Smooth muscle cell (in vitro differentiated cells): Measurements from ENCODE around the gene TMED3. TPM values are rescaled to one million over a fixed set of nuclear protein-coding genes. Genes with fewer than 3 reads are reported as not detected.

Experiments used
- DNase-seq: peaks from one replicate; lab custom pipeline; 2025; ENCODE audit not compliant: unreplicated experiment; lab: John Stamatoyannopoulos, UW
- H2AFZ ChIP-seq: fragments of 200-600 bp; sonication (generic); 2 replicates; pipeline ENCODE4 v1.6.0; 2016; ENCODE audit warnings: antibody characterized with exemption, low read depth, mild to moderate bottlenecking
- H3F3A ChIP-seq: fragments of 200-600 bp; sonication (generic); 2 replicates; pipeline ENCODE4 v1.6.0; 2017; ENCODE audit warnings: antibody characterized with exemption, low read depth
- H3K27ac ChIP-seq: fragments of 200-600 bp; sonication (generic); 2 replicates; pipeline ENCODE4 v1.5.1; 2016; ENCODE audit warnings: low read depth, mild to moderate bottlenecking
- H3K27me3 ChIP-seq: fragments of 200-600 bp; sonication (generic); 2 replicates; pipeline ENCODE4 v1.6.1; 2016; ENCODE audit warnings: low read depth, mild to moderate bottlenecking
- H3K36me3 ChIP-seq: fragments of 200-600 bp; sonication (generic); 2 replicates; pipeline ENCODE4 v1.5.1; 2016; ENCODE audit warnings: low read depth
- H3K4me1 ChIP-seq: fragments of 200-600 bp; sonication (generic); 2 replicates; pipeline ENCODE4 v1.5.1; 2016; ENCODE audit warnings: low read depth
- H3K4me2 ChIP-seq: fragments of 200-600 bp; sonication (generic); 2 replicates; pipeline ENCODE4 v1.6.0; 2016; ENCODE audit warnings: mild to moderate bottlenecking
- H3K4me3 ChIP-seq: fragments of 200-600 bp; sonication (generic); 2 replicates; pipeline ENCODE4 v1.5.1; 2016; ENCODE audit warnings: mild to moderate bottlenecking
- H3K79me2 ChIP-seq: fragments of 200-600 bp; sonication (generic); 2 replicates; pipeline ENCODE4 v1.6.0; 2016; ENCODE audit warnings: low read depth, mild to moderate bottlenecking
- H3K9ac ChIP-seq: fragments of 200-600 bp; sonication (generic); 2 replicates; pipeline ENCODE4 v1.6.0; 2016; ENCODE audit warnings: low read depth
- H3K9me3 ChIP-seq: fragments of 200-600 bp; sonication (generic); replicated peaks from 2 replicates; pipeline ENCODE4 v1.5.1; 2016; ENCODE audit warnings: low read depth
- H4K20me1 ChIP-seq: fragments of 200-600 bp; sonication (generic); 2 replicates; pipeline ENCODE4 v1.6.0; 2016; ENCODE audit warnings: low read depth
- CTCF ChIP-seq: fragments of 200-600 bp; sonication (generic); IDR thresholded peaks from 2 replicates; pipeline ENCODE4 v1.5.1; 2017; ENCODE audit warnings: borderline replicate concordance, mild to moderate bottlenecking, antibody characterized with exemption; ENCODE audit not compliant: insufficient read depth, poor library complexity, severe bottlenecking
- WGBS: methylation state at CpG from one replicate; pipeline ENCODE4 v1.1.7; 2016; ENCODE audit warnings: low lambda C conversion rate; 5-methylcytosine and 5-hydroxymethylcytosine counted together
- polyA plus RNA-seq: library from polyadenylated mRNA; unstranded; fragments of >200 nt; fragmentation: Nextera tagmentation; extraction: Ambion mirVana; gene quantifications from 2 replicates; pipeline ENCODE4 v1.2.1, GENCODE V29; 2016
- total RNA-seq: library from RNA; depleted of rRNA; stranded (reverse); fragments of >200 nt; gene quantifications from 2 replicates; pipeline ENCODE4 v1.2.3, GENCODE V29; 2014

TMED3 gene
- total and polyA plus RNA-seq, 2 experiments from 2014 or later, result 222 to 228 TPM

DNA sequence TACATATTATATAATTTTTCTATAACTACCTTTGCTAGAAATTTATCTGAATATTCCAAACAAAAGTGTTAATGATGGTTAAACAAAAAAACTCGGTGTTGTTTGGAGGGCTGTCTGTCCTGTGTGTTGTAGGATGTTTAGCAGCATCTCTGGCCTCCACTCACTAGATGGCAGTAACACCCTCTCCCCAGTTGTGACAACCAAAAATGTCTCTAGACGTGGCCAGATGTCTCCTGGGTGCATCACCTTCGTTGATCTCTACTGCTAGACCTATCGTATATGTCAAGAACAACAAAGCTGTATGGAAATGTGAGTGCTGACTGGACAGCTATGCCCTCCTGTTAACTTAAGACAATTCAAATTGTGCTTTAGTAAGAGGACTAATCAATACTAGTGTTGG is 14.3 kb upstream of the TMED3 start:
- Histone ChIP-seq H3K9me3 (no peaks in the 10 kb centered on the region), H3K36me3 (no peaks in the 10 kb centered on the region), H3K79me2 (no peaks in the 10 kb centered on the region), H3F3A (no peaks in the 10 kb centered on the region), H4K20me1 (no peaks in the 10 kb centered on the region), H3K4me1 (no peaks in the 10 kb centered on the region), H2AFZ (no peak overlapping the region), H3K27me3 (peaks cover 63% of the 10 kb centered on the region), H3K4me3 (no peak overlapping the region), H3K27ac (no peak overlapping the region), H3K4me2 (no peak overlapping the region), H3K9ac (no peak overlapping the region)
- TF ChIP-seq CTCF, result no peak
- DNase-seq, result no peak
- 47% methylated on average over 4 of the region's 4 CpGs for WGBS

GRCh38 chr15:79299126-79299840 is 11.6 kb upstream of the TMED3 start:
- Histone ChIP-seq H3K4me2 (no peak overlapping the region), H2AFZ (no peak overlapping the region), H3K9me3 (no peaks in the 10 kb centered on the region), H3K27ac (no peak overlapping the region), H3K36me3 (no peaks in the 10 kb centered on the region), H3K79me2 (no peaks in the 10 kb centered on the region), H3K4me3 (no peak overlapping the region), H3K27me3 (peaks cover 77% of the 10 kb centered on the region), H4K20me1 (no peaks in the 10 kb centered on the region), H3F3A (no peaks in the 10 kb centered on the region), H3K9ac (no peak overlapping the region), H3K4me1 (no peaks in the 10 kb centered on the region)
- no peak for DNase-seq
- WGBS, result 82% methylated on average over 7 of the region's 7 CpGs
- no peak for TF ChIP-seq CTCF

GRCh38 chr15:79299841-79300235 is 11.1 kb upstream of the TMED3 start:
- H3K79me2 ChIP-seq, result no peaks in the 10 kb centered on the region
- WGBS, result 70% methylated on average over 1 of the region's 1 CpG
- no peaks in the 10 kb centered on the region for H3K36me3 ChIP-seq
- no peak overlapping the region for H3K4me2 ChIP-seq
- no peaks in the 10 kb centered on the region for H3K4me1 ChIP-seq
- H3K27ac ChIP-seq, result no peak overlapping the region
- no peak for TF ChIP-seq CTCF
- H3K9ac ChIP-seq, result no peak overlapping the region
- H4K20me1 ChIP-seq, result no peaks in the 10 kb centered on the region
- H2AFZ ChIP-seq, result no peak overlapping the region
- H3F3A ChIP-seq, result no peaks in the 10 kb centered on the region
- H3K4me3 ChIP-seq, result no peak overlapping the region
- DNase-seq, result no peak
- peaks cover 83% of the 10 kb centered on the region for H3K27me3 ChIP-seq
- H3K9me3 ChIP-seq, result no peaks in the 10 kb centered on the region

DNA sequence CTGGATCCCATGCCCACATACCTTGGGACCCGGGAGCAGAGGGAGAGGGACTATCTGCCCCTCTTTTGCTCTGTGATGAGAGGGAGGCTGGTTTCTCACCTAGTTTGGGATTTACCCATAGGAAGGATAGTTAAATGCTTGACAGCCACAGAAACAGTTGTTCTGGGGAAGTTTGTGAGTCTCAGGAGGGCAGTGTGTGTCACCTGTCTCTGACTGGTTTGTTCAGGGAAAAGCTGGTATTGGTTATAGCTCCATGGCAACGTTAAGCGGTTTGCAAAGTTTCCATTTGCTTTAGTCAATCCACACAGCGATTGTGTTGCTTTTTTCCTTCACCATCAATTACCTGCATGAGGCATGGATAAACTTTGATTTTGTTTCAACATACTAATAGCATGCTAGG is 3.7 kb upstream of the TMED3 start:
- DNase-seq, result no peak
- Histone ChIP-seq H4K20me1 (peaks cover 5% of the 10 kb centered on the region), H3K9ac (no peak overlapping the region), H3K27me3 (peaks cover 75% of the 10 kb centered on the region), H3K27ac (no peak overlapping the region), H3K4me2 (no peak overlapping the region), H2AFZ (no peak overlapping the region), H3F3A (no peaks in the 10 kb centered on the region), H3K36me3 (no peaks in the 10 kb centered on the region), H3K4me3 (no peak overlapping the region), H3K79me2 (peaks cover 8% of the 10 kb centered on the region), H3K4me1 (peaks cover 6% of the 10 kb centered on the region), H3K9me3 (no peaks in the 10 kb centered on the region)
- 65% methylated on average over 4 of the region's 4 CpGs for WGBS
- no peak for TF ChIP-seq CTCF
